ENCODE data around the gene DNAH2. TPM values are rescaled to one million over a fixed set of nuclear protein-coding genes. Genes with fewer than 3 reads are reported as not detected.

DNAH2 gene
- total and polyA plus RNA-seq, 2 of the 8 experiments (the other 6 are each of a cell fraction or from before 2014, with no cell fraction given) = 0.13 to 0.18 TPM

DNA sequence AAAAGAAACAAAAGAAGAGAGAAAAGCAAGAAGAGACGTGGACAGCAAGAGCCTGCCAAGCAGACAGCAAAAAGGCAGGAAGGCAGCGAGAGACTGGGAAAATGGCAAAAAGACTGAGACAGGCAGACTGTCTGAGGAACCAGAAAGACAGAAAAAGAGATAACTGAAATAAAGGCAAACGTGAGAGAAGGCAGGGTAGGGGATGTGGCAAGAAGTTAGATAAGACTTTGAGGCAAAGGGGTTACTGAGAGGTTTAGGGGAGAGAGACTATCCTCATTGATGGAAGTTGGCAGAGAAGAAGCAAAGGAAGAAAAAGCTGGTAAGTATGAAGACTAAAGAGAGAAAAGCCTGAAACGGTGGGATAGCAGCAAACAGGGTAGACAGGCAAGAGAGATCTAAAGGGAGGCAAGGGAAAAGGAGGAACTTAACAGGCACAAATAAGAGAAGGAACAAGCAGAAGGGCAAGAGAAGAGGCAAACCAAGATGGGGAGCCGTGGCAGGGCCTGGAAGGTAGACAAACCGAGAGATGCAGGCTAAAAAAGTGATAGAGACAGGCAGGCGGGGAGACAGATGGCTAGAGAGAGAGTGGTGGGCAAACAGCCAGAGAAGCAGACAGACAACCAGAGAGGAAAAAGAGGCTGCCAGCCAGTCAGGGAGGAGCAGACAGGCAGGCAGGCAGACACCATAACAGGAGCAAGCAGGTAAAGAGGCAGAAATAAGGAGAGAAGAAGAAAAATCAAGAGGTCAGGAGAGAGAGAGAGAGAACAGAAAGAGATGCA lies 163.9 kb downstream of the DNAH2 start (continued):
- TF ChIP-seq, protein P1, sequence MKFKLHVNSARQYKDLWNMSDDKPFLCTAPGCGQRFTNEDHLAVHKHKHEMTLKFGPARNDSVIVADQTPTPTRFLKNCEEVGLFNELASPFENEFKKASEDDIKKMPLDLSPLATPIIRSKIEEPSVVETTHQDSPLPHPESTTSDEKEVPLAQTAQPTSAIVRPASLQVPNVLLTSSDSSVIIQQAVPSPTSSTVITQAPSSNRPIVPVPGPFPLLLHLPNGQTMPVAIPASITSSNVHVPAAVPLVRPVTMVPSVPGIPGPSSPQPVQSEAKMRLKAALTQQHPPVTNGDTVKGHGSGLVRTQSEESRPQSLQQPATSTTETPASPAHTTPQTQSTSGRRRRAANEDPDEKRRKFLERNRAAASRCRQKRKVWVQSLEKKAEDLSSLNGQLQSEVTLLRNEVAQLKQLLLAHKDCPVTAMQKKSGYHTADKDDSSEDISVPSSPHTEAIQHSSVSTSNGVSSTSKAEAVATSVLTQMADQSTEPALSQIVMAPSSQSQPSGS (IDR thresholded peaks at IDR 0.05; ENCODE audit: low read length) = no peak
- TF ChIP-seq CHD1 (IDR thresholded peaks at IDR 0.05; ENCODE audit: low read depth, low read length) (no peak), YY1 (IDR thresholded peaks at IDR 0.05; ENCODE audit: low read depth, low read length) (no peak), EGR1 (IDR thresholded peaks at IDR 0.05; ENCODE audit: borderline replicate concordance, low read depth, low read length) (no peak), TAF1 (IDR thresholded peaks at IDR 0.05; ENCODE audit: low read depth, low read length) (no peak), CBX5 (IDR thresholded peaks at IDR 0.05; ENCODE audit: low read depth, low read length) (no peak), CBX8 (IDR thresholded peaks at IDR 0.05; ENCODE audit: borderline replicate concordance, low read depth, low read length) (no peak), TCF12 (IDR thresholded peaks at IDR 0.05; ENCODE audit: low read depth, low read length) (no peak)
